PC-9 (cell line): ENCODE data around the gene DHRS4L2. TPM values are rescaled to one million over a fixed set of nuclear protein-coding genes. Genes with fewer than 3 reads are reported as not detected.
"Not testable (repeated sequence)": the region's sequence is repeated elsewhere in the genome, so short reads cannot be mapped to it uniquely, and the experiment has no call there.

Experiments used
- BruUV-seq: library from RNA; stranded (reverse); fragments of 400-500 nt; replicated peaks from 2 replicates; lab custom pipeline; 2021; lab: Mats Ljungman, UMichigan
- CTCF ChIA-PET: fragments of 300-600 bp; sonication (Branson Sonifier 250); formaldehyde crosslinking; loops from one replicate; lab custom pipeline; 2022; ENCODE audit warnings: antibody characterized with exemption; lab: Charles Lee
- POLR2A ChIA-PET: fragments of 300-600 bp; sonication (Branson Sonifier 250); formaldehyde crosslinking; loops from one replicate; lab custom pipeline; 2022; ENCODE audit warnings: antibody characterized with exemption; ENCODE audit not compliant: unreplicated experiment; lab: Charles Lee
- DNase-seq, 2 experiments: peaks; one replicate each; pipeline versions ENCODE4 v3.0.0 to v3.0.0-alpha.2; 2015 to 2022; ENCODE audit warnings: mixed read lengths in 1 of 2
- H2AFZ ChIP-seq: fragments of 200-600 bp; sonication (generic); 2 replicates; pipeline ENCODE4 v1.8.1; 2017; ENCODE audit warnings: antibody characterized with exemption
- H3F3A ChIP-seq: fragments of 200-600 bp; sonication (generic); 2 replicates; pipeline ENCODE4 v1.8.1; 2017; ENCODE audit warnings: antibody characterized with exemption, mild to moderate bottlenecking, low read depth; ENCODE audit not compliant: insufficient read depth
- H3K27ac ChIP-seq: fragments of 200-600 bp; sonication (generic); 2 replicates; pipeline ENCODE4 v1.6.1; 2016; ENCODE audit warnings: mixed run types
- H3K27me3 ChIP-seq: fragments of 200-600 bp; sonication (generic); 2 replicates; pipeline ENCODE4 v1.6.1; 2016; ENCODE audit warnings: low read depth, mixed run types; ENCODE audit not compliant: insufficient read depth
- H3K36me3 ChIP-seq: fragments of 200-600 bp; sonication (generic); 2 replicates; pipeline ENCODE4 v1.6.1; 2016; ENCODE audit warnings: low read depth, mixed run types
- H3K4me1 ChIP-seq: fragments of 200-600 bp; sonication (generic); replicated peaks from 2 replicates; pipeline ENCODE4 v1.6.1; 2016; ENCODE audit warnings: mixed run types; ENCODE audit not compliant: insufficient read depth
- H3K4me2 ChIP-seq: fragments of 200-600 bp; sonication (generic); 2 replicates; pipeline ENCODE4 v1.6.1; 2017; ENCODE audit warnings: mixed run types
- H3K4me3 ChIP-seq: fragments of 200-600 bp; sonication (generic); 2 replicates; pipeline ENCODE4 v1.6.1; 2016; ENCODE audit warnings: mixed run types
- H3K79me2 ChIP-seq: fragments of 200-600 bp; sonication (generic); 2 replicates; pipeline ENCODE4 v1.6.1; 2017; ENCODE audit warnings: low read depth, mixed run types
- H3K9me2 ChIP-seq: fragments of 200-600 bp; sonication (generic); 2 replicates; pipeline ENCODE4 v1.8.1; 2017; ENCODE audit warnings: mild to moderate bottlenecking; ENCODE audit not compliant: insufficient read depth
- H3K9me3 ChIP-seq: fragments of 200-600 bp; sonication (generic); 2 replicates; pipeline ENCODE4 v1.8.1; 2016; ENCODE audit warnings: low read depth; ENCODE audit not compliant: insufficient read depth
- H4K20me1 ChIP-seq: fragments of 200-600 bp; sonication (generic); 2 replicates; pipeline ENCODE4 v1.8.1; 2017; ENCODE audit not compliant: insufficient read depth
- EZH2 ChIP-seq: fragments of 200-600 bp; sonication (generic); IDR thresholded peaks from 2 replicates; pipeline ENCODE4 v1.8.0; 2017; ENCODE audit warnings: antibody characterized with exemption, low read depth
- intact Hi-C: fragments of 100-400 bp; cut with micrococcal nuclease; formaldehyde crosslinking; loops from one replicate; pipeline ENCODE4 v1.10.0; 2022; ENCODE audit not compliant: unreplicated experiment
- total RNA-seq: library from RNA; stranded (reverse); gene quantifications from 2 replicates; pipeline ENCODE4 v1.2.3, GENCODE V29; 2021
- TF ChIP-seq, protein P1 (sequence below): fragments of 200-600 bp; sonication (generic); conservative IDR thresholded peaks from 2 replicates; pipeline ENCODE4 v1.6.1; 2017; ENCODE audit warnings: mixed run types, antibody characterized with exemption, mild to moderate bottlenecking, moderate library complexity

Gene DHRS4L2
- total RNA-seq, 1 experiment from 2014 or later: 14.8 TPM

DNA sequence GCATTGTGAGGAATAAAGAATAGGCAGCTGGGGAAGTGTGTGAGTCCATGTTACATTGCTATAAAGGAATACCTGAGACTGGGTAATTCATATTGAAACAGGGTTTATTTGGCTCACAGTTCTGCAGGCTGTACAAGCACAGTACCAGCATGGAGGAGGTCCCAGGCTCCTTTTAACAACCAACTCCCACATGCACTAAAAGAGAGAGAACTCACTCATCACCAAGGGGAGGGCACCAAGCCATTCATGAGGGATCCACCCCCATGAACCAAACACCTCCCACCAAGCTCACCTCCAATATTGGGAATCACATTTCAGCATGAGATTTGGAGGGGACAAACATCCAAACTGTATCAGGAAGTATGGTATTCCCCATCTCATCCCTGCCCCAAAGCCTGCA is 47.1 kb upstream of the DHRS4L2 start:
- Histone ChIP-seq H3F3A (no peaks in the 10 kb centered on the region), H2AFZ (no peak overlapping the region), H3K27ac (no peak overlapping the region), H3K27me3 (no peaks in the 10 kb centered on the region), H3K4me2 (no peak overlapping the region), H4K20me1 (no peaks in the 10 kb centered on the region), H3K36me3 (no peaks in the 10 kb centered on the region), H3K9me3 (no peaks in the 10 kb centered on the region), H3K79me2 (no peaks in the 10 kb centered on the region), H3K9me2 (no peaks in the 10 kb centered on the region), H3K4me1 (peaks cover 8% of the 10 kb centered on the region; the same call in 1 of the 2 replicates), H3K4me3 (no peak overlapping the region)
- CTCF ChIA-PET: no interaction called here
- intact Hi-C loops: no loop called here
- no peak for DNase-seq
- POLR2A ChIA-PET: no interaction called here
- no TSS peak for BruUV-seq
- TF ChIP-seq, protein P1, sequence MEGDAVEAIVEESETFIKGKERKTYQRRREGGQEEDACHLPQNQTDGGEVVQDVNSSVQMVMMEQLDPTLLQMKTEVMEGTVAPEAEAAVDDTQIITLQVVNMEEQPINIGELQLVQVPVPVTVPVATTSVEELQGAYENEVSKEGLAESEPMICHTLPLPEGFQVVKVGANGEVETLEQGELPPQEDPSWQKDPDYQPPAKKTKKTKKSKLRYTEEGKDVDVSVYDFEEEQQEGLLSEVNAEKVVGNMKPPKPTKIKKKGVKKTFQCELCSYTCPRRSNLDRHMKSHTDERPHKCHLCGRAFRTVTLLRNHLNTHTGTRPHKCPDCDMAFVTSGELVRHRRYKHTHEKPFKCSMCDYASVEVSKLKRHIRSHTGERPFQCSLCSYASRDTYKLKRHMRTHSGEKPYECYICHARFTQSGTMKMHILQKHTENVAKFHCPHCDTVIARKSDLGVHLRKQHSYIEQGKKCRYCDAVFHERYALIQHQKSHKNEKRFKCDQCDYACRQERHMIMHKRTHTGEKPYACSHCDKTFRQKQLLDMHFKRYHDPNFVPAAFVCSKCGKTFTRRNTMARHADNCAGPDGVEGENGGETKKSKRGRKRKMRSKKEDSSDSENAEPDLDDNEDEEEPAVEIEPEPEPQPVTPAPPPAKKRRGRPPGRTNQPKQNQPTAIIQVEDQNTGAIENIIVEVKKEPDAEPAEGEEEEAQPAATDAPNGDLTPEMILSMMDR: no peak
- TF ChIP-seq EZH2: no peak

DNA sequence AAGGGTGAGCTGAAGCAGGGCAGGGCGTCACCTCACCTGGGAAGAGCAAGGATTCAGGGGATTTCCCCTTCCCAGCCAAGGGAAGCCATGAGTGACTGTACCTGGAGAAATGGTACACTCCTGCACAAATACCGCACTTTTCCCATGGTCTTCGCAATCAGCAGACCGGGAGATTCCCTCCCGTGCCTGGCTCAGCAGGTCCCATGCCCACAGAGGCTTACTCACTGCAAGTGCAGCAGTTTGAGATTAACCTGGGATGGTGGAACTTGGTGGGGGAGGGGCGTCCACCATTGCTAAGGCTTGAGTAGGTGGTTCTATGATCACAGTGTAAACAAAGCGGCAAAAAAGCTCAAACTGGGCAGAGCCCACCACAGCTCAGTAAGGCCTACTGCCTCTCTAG is 46.1 kb upstream of the DHRS4L2 start:
- TF ChIP-seq EZH2: no peak
- TF ChIP-seq, protein P1: no peak
- no peak overlapping the region for H2AFZ ChIP-seq
- H4K20me1 ChIP-seq: no peaks in the 10 kb centered on the region
- H3K9me3 ChIP-seq: no peaks in the 10 kb centered on the region
- no peaks in the 10 kb centered on the region for H3F3A ChIP-seq
- H3K79me2 ChIP-seq: no peaks in the 10 kb centered on the region
- BruUV-seq: no TSS peak
- no peak overlapping the region for H3K4me2 ChIP-seq
- no peak overlapping the region for H3K4me3 ChIP-seq
- peaks cover 8% of the 10 kb centered on the region; the same call in 1 of the 2 replicates for H3K4me1 ChIP-seq
- CTCF ChIA-PET: interaction anchor here (0.6 kb wide), 1 partner anchor 11 kb away, joined by 3 read pairs; no protein-coding TSS in a partner anchor
- intact Hi-C loops: no loop called here
- POLR2A ChIA-PET: interaction anchor here (0.6 kb wide), 1 partner anchor 329 kb away, joined by 3 read pairs; no protein-coding TSS in a partner anchor
- no peaks in the 10 kb centered on the region for H3K9me2 ChIP-seq
- no peaks in the 10 kb centered on the region for H3K27me3 ChIP-seq
- no peak for DNase-seq
- no peak overlapping the region for H3K27ac ChIP-seq
- no peaks in the 10 kb centered on the region for H3K36me3 ChIP-seq

DNA sequence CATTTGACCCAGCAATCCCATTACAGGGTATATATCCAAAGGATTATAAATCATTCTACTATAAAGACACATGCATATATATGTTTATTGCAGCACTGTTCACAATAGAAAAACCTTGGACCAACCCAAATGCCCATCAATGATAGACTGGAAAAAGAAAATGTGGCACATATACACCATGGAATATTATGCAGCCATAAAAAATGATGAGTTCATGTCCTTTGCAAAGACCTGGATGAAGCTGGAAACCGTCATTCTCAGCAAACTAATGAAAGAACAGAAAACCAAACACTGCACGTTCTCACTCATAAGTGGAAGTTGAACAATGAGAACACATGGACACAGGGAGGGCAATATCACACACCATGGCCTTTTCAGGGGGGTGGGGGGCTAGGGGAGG is 39.7 kb upstream of the DHRS4L2 start:
- H3K9me2 ChIP-seq, CTCF ChIA-PET, H3K4me1 ChIP-seq, H3K36me3 ChIP-seq, H3K27ac ChIP-seq, H3K4me2 ChIP-seq, DNase-seq, H3K79me2 ChIP-seq, H3K27me3 ChIP-seq, H2AFZ ChIP-seq, H3F3A ChIP-seq, BruUV-seq, H3K9me3 ChIP-seq, POLR2A ChIA-PET, H4K20me1 ChIP-seq, H3K4me3 ChIP-seq, intact Hi-C loops: not testable (repeated sequence)
